Lower leg skin (tissue), 3 donors: ENCODE results near the gene TFAP2B.

Experiments used
- CTCF ChIP-seq, 3 donors: fragments of 450-650 bp; IDR thresholded peaks; one replicate each; pipeline ENCODE4 v1.5.1; 2016; ENCODE audit warnings: antibody characterized with exemption in 3 of 3, mild to moderate bottlenecking in 3 of 3, moderate library complexity in 2 of 3
- POLR2A ChIP-seq, 2 donors: fragments of 450-650 bp; IDR thresholded peaks; one replicate each; pipeline ENCODE4 v1.6.1; 2016 to 2017; ENCODE audit warnings: antibody characterized with exemption in 2 of 2, mild to moderate bottlenecking in 1 of 2, moderate library complexity in 1 of 2

GRCh38 chr6:50832912-50833311, 14.2 kb downstream of the TFAP2B start:
- TF ChIP-seq CTCF (IDR thresholded peaks at IDR 0.05): no peak
- no peak for TF ChIP-seq POLR2A (IDR thresholded peaks at IDR 0.05)
